Neuronal stem cell (in vitro differentiated cells): ENCODE measurements around the gene RBM15B.

Experiments
- DNase-seq: peaks from one replicate; pipeline ENCODE4 v3.0.0-alpha.2; 2013; ENCODE audit warnings: low spot score
- H2AFZ ChIP-seq: one replicate; pipeline ENCODE4 v1.6.1; 2013; ENCODE audit warnings: mild to moderate bottlenecking, low read length, inconsistent platforms
- H2AK5ac ChIP-seq: 2 replicates; pipeline ENCODE4 v1.6.1; 2013; ENCODE audit warnings: low read depth, mild to moderate bottlenecking, inconsistent platforms, low read length, moderate library complexity, mixed read lengths
- H2BK120ac ChIP-seq: 2 replicates; pipeline ENCODE4 v1.6.1; 2013; ENCODE audit warnings: low read depth, mild to moderate bottlenecking, inconsistent platforms, low read length, moderate library complexity, mixed read lengths
- H2BK12ac ChIP-seq: one replicate; pipeline ENCODE4 v1.6.1; 2013; ENCODE audit warnings: low read length, inconsistent platforms
- H2BK15ac ChIP-seq: 2 replicates; pipeline ENCODE4 v1.6.1; 2013; ENCODE audit warnings: mild to moderate bottlenecking, low read length, inconsistent platforms, mixed read lengths
- H2BK5ac ChIP-seq: one replicate; pipeline ENCODE4 v1.6.1; 2013; ENCODE audit warnings: inconsistent platforms, mild to moderate bottlenecking, low read length, moderate library complexity
- H3K14ac ChIP-seq: one replicate; pipeline ENCODE4 v1.6.1; 2013; ENCODE audit warnings: low read length, inconsistent platforms
- H3K18ac ChIP-seq: 2 replicates; pipeline ENCODE4 v1.6.1; 2013; ENCODE audit warnings: low read length, inconsistent platforms
- H3K23ac ChIP-seq: 2 replicates; pipeline ENCODE4 v1.6.1; 2013; ENCODE audit warnings: low read depth, mild to moderate bottlenecking, mixed read lengths, low read length, inconsistent platforms; ENCODE audit not compliant: poor library complexity
- H3K27ac ChIP-seq: replicated peaks from 3 replicates; pipeline ENCODE4 v1.5.1; 2013; ENCODE audit warnings: low read length, inconsistent platforms
- H3K27me3 ChIP-seq, 3 experiments: 2 replicates each; pipeline ENCODE4 v1.6.1; 2013; ENCODE audit warnings: low read length in 3 of 3, mild to moderate bottlenecking in 2 of 3, inconsistent platforms in 1 of 3, low read depth in 1 of 3, mixed read lengths in 1 of 3, moderate library complexity in 1 of 3; ENCODE audit not compliant: control insufficient read depth in 3 of 3, insufficient read depth in 3 of 3
- H3K36me3 ChIP-seq, 2 donors: replicated peaks in 1 of 2; 2 replicates each; pipeline ENCODE4 v1.6.1; 2013; ENCODE audit warnings: low read length in 2 of 2; ENCODE audit not compliant: control insufficient read depth in 2 of 2, insufficient read depth in 2 of 2
- H3K4ac ChIP-seq: 2 replicates; pipeline ENCODE4 v1.6.1; 2013; ENCODE audit warnings: inconsistent platforms, mild to moderate bottlenecking, low read length, moderate library complexity
- H3K4me1 ChIP-seq, 2 donors: 1 replicate in 1 of 2; 2 replicates in 1 of 2; pipeline ENCODE4 v1.6.1; 2013; ENCODE audit warnings: low read length in 2 of 2, low read depth in 1 of 2; ENCODE audit not compliant: control insufficient read depth in 2 of 2, insufficient read depth in 1 of 2
- H3K4me2 ChIP-seq: one replicate; pipeline ENCODE4 v1.6.1; 2013; ENCODE audit warnings: mild to moderate bottlenecking, low read length, inconsistent platforms; ENCODE audit not compliant: insufficient read depth, poor library complexity, severe bottlenecking
- H3K4me3 ChIP-seq, 2 donors: 2 replicates each; pipeline ENCODE4 v1.5.1; 2013; ENCODE audit warnings: low read length in 2 of 2, mild to moderate bottlenecking in 2 of 2, inconsistent platforms in 1 of 2, moderate library complexity in 1 of 2
- H3K79me1 ChIP-seq: one replicate; pipeline ENCODE4 v1.6.1; 2013; ENCODE audit warnings: low read depth, mild to moderate bottlenecking, inconsistent platforms, low read length, moderate library complexity
- H3K9ac ChIP-seq: one replicate; pipeline ENCODE4 v1.6.1; 2013; ENCODE audit warnings: mild to moderate bottlenecking, low read depth, low read length, inconsistent platforms; ENCODE audit not compliant: poor library complexity
- H3K9me3 ChIP-seq, 2 donors: replicated peaks in 1 of 2; 2 replicates each; pipeline versions ENCODE3 to v1.6.1; 2013; ENCODE audit warnings: low read length in 2 of 2, mild to moderate bottlenecking in 2 of 2, inconsistent platforms in 1 of 2, low read depth in 1 of 2, mixed read lengths in 1 of 2, moderate library complexity in 1 of 2; ENCODE audit not compliant: control insufficient read depth in 2 of 2, insufficient read depth in 1 of 2
- H4K8ac ChIP-seq: one replicate; pipeline ENCODE4 v1.6.1; 2013; ENCODE audit warnings: low read depth, mild to moderate bottlenecking, inconsistent platforms, low read length, moderate library complexity
- H4K91ac ChIP-seq: one replicate; pipeline ENCODE4 v1.6.1; 2013; ENCODE audit warnings: low read length, low read depth, mild to moderate bottlenecking, inconsistent platforms; ENCODE audit not compliant: poor library complexity
- WGBS, 2 donors: extraction: QIAGEN DNeasy Blood & Tissue Kit; methylation state at CpG; one replicate each; pipeline ENCODE4 v1.1.7; 2013; ENCODE audit warnings: missing lambda C conversion rate in 2 of 2, mixed read lengths in 1 of 2; ENCODE audit not compliant: insufficient read length in 2 of 2, insufficient replicate concordance in 1 of 2; ENCODE audit errors: extremely low coverage in 2 of 2; 5-methylcytosine and 5-hydroxymethylcytosine counted together

Gene RBM15B

GRCh38 chr3:51353691-51354090 is 37.4 kb upstream of the RBM15B start:
- no peak overlapping the region for H3K4me2 ChIP-seq
- H3K27me3 ChIP-seq, result peaks cover 0 to 7% (median 0%) of the 10 kb centered on the region in 3 experiments
- H2BK15ac ChIP-seq, result no peak overlapping the region
- peaks cover 0 to 8% of the 10 kb centered on the region in 2 donors for H3K4me1 ChIP-seq
- H3K27ac ChIP-seq, result no peak overlapping the region
- H3K4ac ChIP-seq, result no peak overlapping the region
- no peak overlapping the region for H2BK12ac ChIP-seq
- H3K36me3 ChIP-seq, result peaks cover 0 to 4% of the 10 kb centered on the region in 2 donors
- no peak overlapping the region for H4K91ac ChIP-seq
- no peak overlapping the region for H2AK5ac ChIP-seq
- no peak for DNase-seq
- H2BK5ac ChIP-seq, result no peak overlapping the region
- H4K8ac ChIP-seq, result no peak overlapping the region
- H3K9ac ChIP-seq, result no peak overlapping the region
- no CpG with 5 or more reads among the region's 1 CpG for WGBS, 2 donors
- no peak overlapping the region for H3K14ac ChIP-seq
- no peaks in the 10 kb centered on the region for H3K79me1 ChIP-seq
- H3K23ac ChIP-seq, result no peak overlapping the region
- H3K4me3 ChIP-seq, result no peak overlapping the region
- no peaks in the 10 kb centered on the region for H3K9me3 ChIP-seq
- no peak overlapping the region for H3K18ac ChIP-seq
- no peak overlapping the region for H2AFZ ChIP-seq
- H2BK120ac ChIP-seq, result no peak overlapping the region

GRCh38 chr3:51354172-51354571 is 36.9 kb upstream of the RBM15B start:
- DNase-seq, result no peak
- Histone ChIP-seq H2BK12ac (no peak overlapping the region), H3K4ac (no peak overlapping the region), H4K8ac (no peak overlapping the region), H4K91ac (no peak overlapping the region), H3K23ac (no peak overlapping the region), H3K79me1 (no peaks in the 10 kb centered on the region), H2BK120ac (no peak overlapping the region), H3K9me3 (no peaks in the 10 kb centered on the region), H3K36me3 (peaks cover 0 to 4% of the 10 kb centered on the region in 2 donors), H2BK5ac (no peak overlapping the region), H3K4me3 (no peak overlapping the region), H3K27me3 (peaks cover 0 to 7% (median 0%) of the 10 kb centered on the region in 3 experiments), H2AK5ac (no peak overlapping the region), H3K27ac (no peak overlapping the region), H2AFZ (no peak overlapping the region), H3K18ac (no peak overlapping the region), H2BK15ac (no peak overlapping the region), H3K9ac (no peak overlapping the region), H3K4me2 (no peak overlapping the region), H3K14ac (no peak overlapping the region), H3K4me1 (peaks cover 0 to 8% of the 10 kb centered on the region in 2 donors)
- WGBS, 2 donors, result no CpG with 5 or more reads among the region's 2 CpGs

GRCh38 chr3:51354731-51355615 is 36.1 kb upstream of the RBM15B start:
- Histone ChIP-seq H4K8ac (no peak overlapping the region), H3K9ac (no peak overlapping the region), H2AK5ac (no peak overlapping the region), H3K4me2 (no peak overlapping the region), H3K27me3 (peaks cover 0 to 7% (median 0%) of the 10 kb centered on the region in 3 experiments), H3K36me3 (peaks cover 0 to 6% of the 10 kb centered on the region in 2 donors), H2BK15ac (no peak overlapping the region), H3K18ac (peak overlapping the region; percentile 39), H3K23ac (no peak overlapping the region), H3K9me3 (no peaks in the 10 kb centered on the region), H2AFZ (no peak overlapping the region), H3K27ac (no peak overlapping the region), H3K4me3 (peak overlapping the region in 1 of 2 donors; percentile 32), H2BK12ac (no peak overlapping the region), H3K4ac (no peak overlapping the region), H3K79me1 (no peaks in the 10 kb centered on the region), H3K4me1 (peaks cover 0 to 8% of the 10 kb centered on the region in 2 donors), H4K91ac (no peak overlapping the region), H2BK120ac (no peak overlapping the region), H3K14ac (no peak overlapping the region), H2BK5ac (no peak overlapping the region)
- no CpG with 5 or more reads among the region's 9 CpGs for WGBS, 2 donors
- DNase-seq, result no peak

GRCh38 chr3:51355891-51356578 is 35.0 kb upstream of the RBM15B start:
- no peak overlapping the region for H3K23ac ChIP-seq
- no peak overlapping the region for H4K91ac ChIP-seq
- peaks cover 0 to 7% (median 0%) of the 10 kb centered on the region in 3 experiments for H3K27me3 ChIP-seq
- no CpG with 5 or more reads among the region's 8 CpGs for WGBS, 2 donors
- peaks cover 0 to 9% of the 10 kb centered on the region in 2 donors for H3K36me3 ChIP-seq
- H2BK5ac ChIP-seq, result no peak overlapping the region
- H4K8ac ChIP-seq, result no peak overlapping the region
- H3K18ac ChIP-seq, result no peak overlapping the region
- no peak overlapping the region for H3K14ac ChIP-seq
- H2AFZ ChIP-seq, result no peak overlapping the region
- H3K9ac ChIP-seq, result no peak overlapping the region
- no peak overlapping the region for H2AK5ac ChIP-seq
- H3K9me3 ChIP-seq, result no peaks in the 10 kb centered on the region
- H2BK12ac ChIP-seq, result no peak overlapping the region
- no peak for DNase-seq
- H3K27ac ChIP-seq, result no peak overlapping the region
- H3K79me1 ChIP-seq, result no peaks in the 10 kb centered on the region
- no peak overlapping the region for H3K4me2 ChIP-seq
- no peak overlapping the region for H2BK120ac ChIP-seq
- H3K4ac ChIP-seq, result no peak overlapping the region
- no peak overlapping the region for H2BK15ac ChIP-seq
- H3K4me1 ChIP-seq, result peaks cover 0 to 8% of the 10 kb centered on the region in 2 donors
- H3K4me3 ChIP-seq, result no peak overlapping the region
